ENCODE results near the gene FAM184A.

Gene FAM184A

GRCh38 chr6:119078376-119079282 lies at the start of gene FAM184A:
FAM184A (minus strand) TSS chr6:119078664; CDS start chr6:119078299, 365 bp downstream.
- Histone ChIP-seq H3K36me3 (ENCODE audit: insufficient read depth, low read length) (no peaks in the 10 kb centered on the region), H3K4me3 (ENCODE audit: low read depth in 1 of 2, low read length in 2 of 2) (no peak within 1 kb of the TSS), H3K9ac (ENCODE audit: low read depth, low read length) (no peak within 1 kb of the TSS), H3K9me3 (ENCODE audit: insufficient read depth, low read length, severe bottlenecking) (peaks cover 13% of the 10 kb centered on the region), H4K20me1 (ENCODE audit: insufficient read depth, low read length) (no peaks in the 10 kb centered on the region), H3K4me1 (ENCODE audit: insufficient read depth, low read length) (no peaks in the 10 kb centered on the region), H3K27ac (ENCODE audit: low read length) (no peak within 1 kb of the TSS), H3K27me3 (ENCODE audit: insufficient read depth, low read length, poor library complexity) (peaks cover 3% of the 10 kb centered on the region), H3K4me2 (ENCODE audit: insufficient read depth, low read length) (no peak within 1 kb of the TSS), H3K79me2 (ENCODE audit: insufficient read depth, low read length) (no peaks in the 10 kb centered on the region), H2AFZ (ENCODE audit: low read depth, low read length) (no peak within 1 kb of the TSS)
- DNase-seq: no peak
- TF ChIP-seq EZH2 (IDR thresholded peaks at IDR 0.05; ENCODE audit: borderline replicate concordance, low read depth, low read length, severe bottlenecking) (no peak), CTCF (IDR thresholded peaks at IDR 0.05; ENCODE audit: borderline replicate concordance, extremely low read depth, low read length, poor library complexity, severe bottlenecking) (no peak)
- no peak for ATAC-seq (ENCODE audit: insufficient read depth, low read depth)

GRCh38 chr6:119127627-119128026 lies 49.2 kb upstream of the FAM184A start:
- no peak overlapping the region for H3K27ac ChIP-seq (ENCODE audit: low read length)
- no peak for TF ChIP-seq EZH2 (IDR thresholded peaks at IDR 0.05; ENCODE audit: borderline replicate concordance, low read depth, low read length, severe bottlenecking)
- no peaks in the 10 kb centered on the region for H4K20me1 ChIP-seq (ENCODE audit: insufficient read depth, low read length)
- no peak overlapping the region for H3K9ac ChIP-seq (ENCODE audit: low read depth, low read length)
- H3K79me2 ChIP-seq (ENCODE audit: insufficient read depth, low read length): no peaks in the 10 kb centered on the region
- no peaks in the 10 kb centered on the region for H3K27me3 ChIP-seq (ENCODE audit: insufficient read depth, low read length, poor library complexity)
- H3K36me3 ChIP-seq (ENCODE audit: insufficient read depth, low read length): no peaks in the 10 kb centered on the region
- ATAC-seq (ENCODE audit: insufficient read depth, low read depth) (no peak), DNase-seq (no peak)
- H3K4me3 ChIP-seq (ENCODE audit: low read depth in 1 of 2, low read length in 2 of 2): no peak overlapping the region
- no peaks in the 10 kb centered on the region for H3K4me1 ChIP-seq (ENCODE audit: insufficient read depth, low read length)
- H2AFZ ChIP-seq (ENCODE audit: low read depth, low read length): no peak overlapping the region
- H3K4me2 ChIP-seq (ENCODE audit: insufficient read depth, low read length): no peak overlapping the region
- H3K9me3 ChIP-seq (ENCODE audit: insufficient read depth, low read length, severe bottlenecking): no peaks in the 10 kb centered on the region

- Histone ChIP-seq H3K4me3 (ENCODE audit: low read depth in 1 of 2, low read length in 2 of 2) (no peak overlapping the region), H3K4me1 (ENCODE audit: insufficient read depth, low read length) (no peaks in the 10 kb centered on the region), H3K9ac (ENCODE audit: low read depth, low read length) (no peak overlapping the region), H3K4me2 (ENCODE audit: insufficient read depth, low read length) (no peak overlapping the region), H3K36me3 (ENCODE audit: insufficient read depth, low read length) (no peaks in the 10 kb centered on the region), H3K79me2 (ENCODE audit: insufficient read depth, low read length) (no peaks in the 10 kb centered on the region), H3K27me3 (ENCODE audit: insufficient read depth, low read length, poor library complexity) (no peaks in the 10 kb centered on the region), H3K9me3 (ENCODE audit: insufficient read depth, low read length, severe bottlenecking) (no peaks in the 10 kb centered on the region), H2AFZ (ENCODE audit: low read depth, low read length) (no peak overlapping the region), H4K20me1 (ENCODE audit: insufficient read depth, low read length) (no peaks in the 10 kb centered on the region), H3K27ac (ENCODE audit: low read length) (no peak overlapping the region)
- no peak for ATAC-seq (ENCODE audit: insufficient read depth, low read depth)
- TF ChIP-seq EZH2 (IDR thresholded peaks at IDR 0.05; ENCODE audit: borderline replicate concordance, low read depth, low read length, severe bottlenecking) (no peak), CTCF (IDR thresholded peaks at IDR 0.05; ENCODE audit: borderline replicate concordance, extremely low read depth, low read length, poor library complexity, severe bottlenecking) (no peak)
- DNase-seq: no peak
Observed at GRCh38 chr6:119126826-119127225, 48.4 kb upstream of the FAM184A start.

GRCh38 chr6:119126140-119126539 lies 47.7 kb upstream of the FAM184A start:
- no peak overlapping the region for H3K27ac ChIP-seq (ENCODE audit: low read length)
- H3K4me1 ChIP-seq (ENCODE audit: insufficient read depth, low read length): no peaks in the 10 kb centered on the region
- no peak for TF ChIP-seq EZH2 (IDR thresholded peaks at IDR 0.05; ENCODE audit: borderline replicate concordance, low read depth, low read length, severe bottlenecking)
- no peak overlapping the region for H2AFZ ChIP-seq (ENCODE audit: low read depth, low read length)
- no peaks in the 10 kb centered on the region for H3K79me2 ChIP-seq (ENCODE audit: insufficient read depth, low read length)
- no peak overlapping the region for H3K9ac ChIP-seq (ENCODE audit: low read depth, low read length)
- ATAC-seq (ENCODE audit: insufficient read depth, low read depth) (no peak), DNase-seq (no peak)
- no peaks in the 10 kb centered on the region for H3K36me3 ChIP-seq (ENCODE audit: insufficient read depth, low read length)
- H4K20me1 ChIP-seq (ENCODE audit: insufficient read depth, low read length): no peaks in the 10 kb centered on the region
- no peaks in the 10 kb centered on the region for H3K9me3 ChIP-seq (ENCODE audit: insufficient read depth, low read length, severe bottlenecking)
- no peak overlapping the region for H3K4me3 ChIP-seq (ENCODE audit: low read depth in 1 of 2, low read length in 2 of 2)
- no peaks in the 10 kb centered on the region for H3K27me3 ChIP-seq (ENCODE audit: insufficient read depth, low read length, poor library complexity)
- no peak overlapping the region for H3K4me2 ChIP-seq (ENCODE audit: insufficient read depth, low read length)
